Activated CD4-positive, alpha-beta T cell treated with anti-CD3 and anti-CD28 coated beads, Interleukin-2, amount 50 U/mL, for 16 hours (primary cell): ENCODE data around the gene JAKMIP2.
"Not testable (repeated sequence)": the region's sequence is repeated elsewhere in the genome, so short reads cannot be mapped to it uniquely, and the experiment has no call there.

ENCODE experiments used
- DNase-seq: peaks from one replicate; pipeline ENCODE4 v3.0.0-alpha.2; 2020

The JAKMIP2 gene

DNA sequence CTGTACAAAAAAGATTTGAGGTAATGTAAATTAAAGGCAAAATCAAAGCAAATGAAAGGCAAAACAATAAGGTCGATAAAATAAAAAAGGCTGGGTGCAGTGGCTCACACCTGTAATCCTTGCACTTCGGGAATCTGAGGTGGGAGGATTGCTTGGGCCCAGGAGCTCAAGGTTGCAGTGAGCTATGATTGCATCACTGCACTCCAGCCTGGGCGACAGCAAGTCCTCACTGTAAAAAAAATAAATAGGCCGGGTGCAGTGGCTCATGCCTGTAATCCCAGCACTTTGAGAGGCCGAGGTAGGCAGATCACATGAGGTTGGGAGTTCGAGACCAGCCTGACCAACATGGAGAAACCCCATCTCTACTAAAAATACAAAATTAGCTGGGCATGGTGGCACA lies 200.3 kb downstream of the JAKMIP2 start:
- not testable (repeated sequence) for DNase-seq

DNA sequence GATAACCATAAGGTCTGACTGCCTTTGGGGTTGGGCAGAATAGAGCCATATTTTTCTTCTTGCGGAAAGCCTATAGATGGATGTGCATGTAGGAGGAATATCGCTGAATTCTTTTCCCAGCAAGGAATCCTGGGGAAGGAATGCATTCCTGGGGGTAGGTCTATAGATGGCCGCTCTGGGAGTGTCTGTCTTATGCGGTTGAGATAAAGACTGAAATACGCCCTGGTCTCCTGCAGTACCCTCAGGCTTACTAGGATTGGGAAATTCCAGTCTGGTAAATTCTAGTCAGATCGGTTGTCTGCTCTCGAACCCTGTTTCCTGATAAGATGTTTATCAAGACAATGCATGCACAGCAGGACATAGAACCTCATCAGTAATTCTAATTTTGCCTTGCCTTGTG lies 202.1 kb downstream of the JAKMIP2 start:
- DNase-seq: not testable (repeated sequence)

DNA sequence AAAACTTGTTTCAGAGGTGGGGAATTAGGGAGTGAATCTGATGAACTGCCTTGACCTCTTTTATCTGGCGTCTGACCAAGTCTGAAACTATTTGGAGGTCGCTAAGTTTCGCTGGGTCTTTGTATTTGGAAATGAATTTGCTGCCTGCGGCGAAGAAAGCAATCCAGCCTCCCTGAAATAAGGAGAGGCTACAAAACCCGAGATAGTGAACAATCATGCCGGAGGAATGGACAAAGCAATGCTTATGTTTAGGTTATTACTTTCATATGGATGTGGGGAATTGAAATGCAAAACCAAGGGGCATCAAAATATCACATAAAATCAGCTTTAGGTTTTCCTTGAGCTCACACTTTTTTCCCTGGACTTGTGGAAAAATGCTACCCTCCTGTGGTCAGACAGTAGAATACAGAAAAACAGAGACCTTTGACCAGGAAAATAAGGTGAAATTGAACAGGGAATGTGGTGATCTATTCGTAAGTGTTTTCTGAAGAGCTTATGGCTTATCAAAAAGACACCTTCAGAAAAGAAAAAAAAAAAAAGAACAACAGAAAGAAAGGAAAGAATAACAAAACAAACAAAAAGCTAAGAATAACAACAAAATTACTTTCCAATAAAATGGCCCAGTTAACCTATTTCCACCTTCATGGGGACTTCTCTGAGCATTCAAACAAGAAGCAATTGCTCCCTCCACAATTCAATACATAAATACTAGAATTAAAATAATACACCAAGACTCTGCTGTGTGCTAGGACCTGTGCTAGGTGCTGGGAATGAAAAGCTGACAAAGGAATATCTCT lies 204.1 kb downstream of the JAKMIP2 start:
- DNase-seq: no peak

DNA sequence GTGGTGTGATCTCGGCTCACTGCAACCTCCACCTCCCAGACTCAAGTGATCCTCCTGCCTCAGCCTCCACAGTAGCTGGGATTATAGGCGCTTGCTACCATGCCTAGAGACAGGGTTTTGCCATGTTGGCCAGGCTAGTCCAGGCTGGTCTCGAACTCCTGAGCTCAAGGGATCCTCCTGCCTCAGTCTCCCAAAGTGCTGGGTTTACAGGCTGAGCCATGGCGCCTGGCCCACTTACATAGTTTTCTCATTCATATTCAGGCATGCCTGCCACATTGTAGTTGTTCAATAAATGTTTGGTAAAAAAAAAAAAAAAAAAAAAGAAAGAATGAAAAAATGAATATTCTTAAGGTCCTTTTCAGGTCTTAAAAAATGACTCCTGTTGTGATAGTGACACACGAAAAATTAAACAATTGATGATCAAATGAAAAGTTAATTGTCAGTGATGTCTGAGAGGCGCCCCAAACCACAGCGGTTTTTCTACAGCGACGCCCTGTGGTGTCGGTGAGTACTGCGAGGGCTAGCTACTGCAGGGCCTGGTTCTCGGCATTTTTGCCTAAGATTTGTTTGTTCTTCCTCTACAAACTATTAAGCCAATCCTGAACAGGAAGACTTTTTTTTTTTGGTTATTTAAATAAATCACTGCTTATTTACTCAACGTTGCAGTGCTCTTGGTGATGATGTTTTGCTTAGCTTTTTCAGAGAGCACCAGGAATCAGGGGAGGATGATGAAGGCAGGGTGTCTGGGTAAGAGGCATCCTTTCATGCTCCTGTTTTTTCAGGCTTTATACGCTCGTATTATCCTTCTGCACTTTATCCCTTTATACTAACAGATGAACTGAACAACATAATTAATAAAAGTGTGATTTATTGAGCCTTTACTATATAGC lies 205.6 kb downstream of the JAKMIP2 start:
- peak; percentile 31 for DNase-seq

DNA sequence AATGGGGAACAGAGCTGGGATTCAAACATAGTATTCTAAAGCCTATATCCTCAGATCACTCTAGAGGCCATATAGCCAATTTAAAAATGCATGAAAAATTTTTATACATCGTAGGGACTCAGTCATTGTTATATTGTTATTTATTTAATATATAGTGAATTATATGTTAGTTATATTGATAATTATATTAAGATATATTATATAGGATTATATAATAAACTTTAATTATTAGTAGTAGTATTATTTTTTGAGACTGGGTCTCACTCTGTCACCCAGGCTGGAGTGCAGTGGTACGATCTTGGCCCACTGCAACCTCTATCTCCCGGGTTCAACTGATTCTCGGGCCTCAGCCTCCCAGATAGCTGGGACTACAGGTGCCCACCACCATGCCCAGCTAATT lies 206.9 kb downstream of the JAKMIP2 start:
- DNase-seq: no peak

DNA sequence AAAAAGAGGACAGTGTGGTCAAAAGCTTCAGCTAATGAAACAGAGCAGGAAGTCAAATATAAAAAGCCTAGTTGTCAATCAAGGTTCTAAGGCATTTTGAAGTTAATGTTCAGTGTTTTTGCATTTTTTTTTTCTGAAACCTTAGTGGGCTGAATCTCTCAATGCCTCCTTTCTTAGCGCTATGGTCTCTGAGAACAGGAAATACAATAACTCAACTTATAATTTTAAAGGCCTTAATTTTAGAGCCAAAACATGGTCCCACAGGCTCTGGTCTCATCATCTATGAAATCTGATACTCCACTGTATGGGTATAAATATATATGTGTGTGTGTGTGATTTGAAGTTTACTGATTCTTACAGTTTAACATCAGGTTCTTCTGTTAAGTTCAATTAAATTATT lies 209.3 kb downstream of the JAKMIP2 start:
- no peak for DNase-seq

DNA sequence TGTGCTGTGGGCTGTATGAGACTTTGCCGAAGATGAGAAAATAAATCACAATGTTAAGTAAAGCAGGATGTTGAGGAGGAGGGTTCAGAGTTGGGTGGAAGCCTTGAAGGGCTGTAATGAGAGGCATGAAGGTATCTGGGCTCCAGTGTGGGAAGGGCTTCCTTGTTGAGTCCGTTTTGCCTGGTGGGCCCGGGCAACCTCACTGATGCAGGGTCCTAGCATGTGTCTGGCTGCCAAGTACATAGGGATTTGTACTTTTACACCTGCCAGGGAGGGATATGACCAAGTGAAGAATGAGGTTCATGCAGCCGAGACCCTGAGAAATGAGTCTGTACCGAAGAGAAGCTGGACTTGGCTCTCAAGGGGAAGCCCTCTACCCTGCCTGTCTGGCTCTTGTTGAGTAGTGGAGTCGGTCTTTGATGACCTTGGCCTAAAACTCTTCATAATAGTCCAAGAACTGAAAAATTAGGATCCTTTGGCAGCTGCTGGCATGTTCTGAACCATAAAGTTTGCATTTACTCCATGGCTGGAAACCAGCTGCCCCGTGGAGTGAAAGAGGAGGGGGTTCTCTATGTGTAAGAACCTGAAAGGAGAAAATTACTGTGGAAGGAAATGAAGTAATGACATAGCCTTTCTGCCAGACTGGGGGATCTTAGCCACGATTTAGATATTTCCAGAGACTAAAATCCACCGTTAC lies 213.7 kb downstream of the JAKMIP2 start:
- no peak for DNase-seq

DNA sequence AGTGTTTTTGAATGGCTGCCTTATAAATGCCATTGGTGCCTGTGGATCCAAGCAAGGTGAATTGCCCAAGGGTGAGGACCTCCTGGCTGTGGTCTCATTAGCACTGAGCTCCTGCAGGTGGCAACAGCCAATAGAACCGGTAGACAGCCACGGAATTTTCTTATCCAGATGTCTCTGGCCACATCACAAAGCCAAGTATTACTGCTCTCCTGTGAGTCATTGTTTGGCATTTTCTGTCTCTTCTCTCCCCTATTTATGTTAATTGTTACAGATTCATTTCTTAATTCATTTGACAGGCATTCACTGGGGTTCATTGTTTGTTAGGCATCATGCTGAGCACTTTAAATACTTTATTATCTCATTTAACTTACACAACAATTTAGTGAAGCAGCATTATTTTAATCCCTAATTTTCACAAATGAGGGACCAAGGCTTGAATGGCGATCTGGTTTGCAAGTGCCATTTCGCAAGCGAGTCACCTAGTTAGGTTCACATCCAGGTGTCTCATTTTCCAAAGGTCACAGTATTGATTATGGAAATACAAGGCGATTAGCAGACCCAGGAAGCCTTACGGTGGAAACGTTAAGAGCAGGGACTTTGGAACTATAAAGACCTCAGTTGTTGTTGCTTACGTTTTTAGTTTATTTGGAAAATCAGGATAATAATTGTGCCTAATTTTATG lies 214.5 kb downstream of the JAKMIP2 start:
- DNase-seq: no peak

DNA sequence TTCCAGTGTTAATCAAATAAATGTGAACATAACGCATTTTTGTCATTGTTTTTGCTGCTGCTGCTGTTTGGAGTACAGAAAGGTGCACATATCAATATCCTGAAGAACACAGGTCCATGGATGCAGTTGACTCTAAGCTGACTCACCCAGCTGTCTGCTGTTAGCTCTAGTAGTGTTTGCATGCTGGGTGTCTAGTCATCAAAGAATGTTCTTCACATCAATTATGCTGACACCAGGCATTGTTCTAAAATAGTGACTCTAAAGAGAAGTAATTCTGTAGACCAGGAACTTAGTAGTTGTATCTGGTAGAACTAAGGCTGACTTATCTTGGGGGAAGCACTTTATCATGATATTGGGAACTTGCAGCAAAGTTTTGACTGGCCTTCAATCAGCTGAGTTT lies 217.0 kb downstream of the JAKMIP2 start:
- DNase-seq: no peak

DNA sequence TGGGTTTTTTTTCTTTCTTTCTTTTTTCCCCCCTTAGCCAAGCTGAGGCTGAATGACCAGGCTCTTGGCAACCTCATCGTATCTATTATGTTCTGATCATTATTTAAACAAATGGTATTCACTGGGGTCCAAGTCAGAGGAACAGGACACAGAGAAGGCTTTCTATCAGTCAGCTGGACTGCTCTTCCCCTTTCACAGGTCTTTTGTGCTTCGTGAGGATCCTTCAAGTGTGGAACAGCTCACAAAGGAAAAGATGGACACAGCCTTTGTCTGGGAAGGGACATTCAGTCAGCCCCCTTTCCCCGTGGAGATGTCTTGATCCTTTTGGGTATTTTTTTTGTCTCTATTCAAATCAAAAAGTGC lies 218.4 kb downstream of the JAKMIP2 start:
- DNase-seq: no peak

DNA sequence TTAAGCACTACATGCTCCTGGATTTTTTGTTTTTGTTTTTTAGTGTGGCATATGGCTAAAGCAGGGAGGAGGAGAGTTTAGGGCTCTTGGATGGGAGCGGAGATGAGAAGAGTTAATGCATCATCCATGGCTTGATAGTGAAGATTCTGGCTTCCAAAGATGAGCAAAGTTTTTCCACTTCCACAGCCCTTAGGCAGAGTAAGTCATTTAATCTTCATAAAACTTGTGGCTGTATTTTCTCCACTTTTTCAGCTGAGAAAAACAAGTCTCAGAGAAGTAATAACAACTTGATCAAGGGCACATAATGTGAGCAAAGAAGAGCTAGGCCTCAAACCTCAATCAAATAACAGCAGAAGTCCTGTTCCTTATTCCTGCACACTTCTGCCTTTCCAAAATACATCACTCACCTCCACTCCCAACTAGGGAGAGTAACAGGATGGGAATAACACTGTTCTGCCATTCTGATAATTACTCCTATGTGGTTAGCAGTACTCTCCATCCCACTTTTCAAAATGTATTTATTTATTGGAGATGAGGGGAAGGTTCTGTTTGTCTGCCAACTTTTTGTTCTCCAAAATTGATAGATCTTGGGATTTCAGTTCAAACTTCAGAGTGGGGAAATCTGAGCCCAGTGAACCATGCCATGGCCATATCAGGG lies 218.9 kb downstream of the JAKMIP2 start:
- no peak for DNase-seq

DNA sequence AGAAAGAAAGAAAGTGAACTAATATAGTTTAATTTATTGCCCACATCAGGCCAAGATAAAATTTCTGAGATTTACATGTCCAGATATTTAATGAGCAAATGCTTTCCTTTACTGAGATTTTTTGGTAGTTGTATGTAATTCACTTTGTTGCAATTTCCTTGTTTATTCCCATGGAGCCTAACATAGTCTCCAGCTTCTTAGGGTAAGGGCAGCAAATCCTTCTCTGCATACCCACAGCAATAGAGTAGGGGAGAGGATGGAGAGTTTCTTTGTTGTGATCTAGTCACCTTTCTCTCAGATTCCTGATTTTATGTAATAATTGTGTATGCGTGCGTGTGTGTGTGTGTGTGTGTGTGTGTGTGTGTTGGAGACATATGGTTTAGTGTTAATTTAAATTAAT lies 221.1 kb downstream of the JAKMIP2 start:
- DNase-seq: no peak

DNA sequence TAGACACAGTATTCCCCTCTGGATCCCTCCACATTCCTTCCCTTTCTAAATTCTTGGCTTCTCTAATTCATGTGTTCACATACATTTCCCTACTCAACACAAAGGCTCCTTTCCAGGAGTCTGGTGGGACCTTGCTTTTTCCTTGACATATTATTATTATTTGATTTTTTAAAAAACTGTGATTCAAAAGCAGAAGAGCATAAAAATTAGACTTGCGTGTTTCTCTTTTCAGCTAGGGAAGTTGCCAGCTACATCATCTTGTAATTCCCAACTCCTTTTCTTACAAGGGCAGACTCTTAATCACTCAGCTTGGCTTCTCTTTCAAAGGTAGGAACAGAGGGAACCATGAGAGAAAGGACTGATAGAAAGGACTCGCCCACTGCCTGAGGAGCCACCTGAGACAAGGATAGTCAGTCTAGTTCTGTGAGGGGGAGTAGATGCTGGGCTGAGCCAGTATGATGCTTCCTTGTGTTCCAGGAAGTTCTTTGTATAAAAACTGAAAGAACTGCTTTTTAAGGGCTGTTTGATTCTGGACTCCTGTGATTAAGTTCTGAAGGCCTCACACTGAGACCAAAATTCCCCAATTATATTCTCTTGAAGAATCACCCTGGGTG lies 221.7 kb downstream of the JAKMIP2 start:
- no peak for DNase-seq

DNA sequence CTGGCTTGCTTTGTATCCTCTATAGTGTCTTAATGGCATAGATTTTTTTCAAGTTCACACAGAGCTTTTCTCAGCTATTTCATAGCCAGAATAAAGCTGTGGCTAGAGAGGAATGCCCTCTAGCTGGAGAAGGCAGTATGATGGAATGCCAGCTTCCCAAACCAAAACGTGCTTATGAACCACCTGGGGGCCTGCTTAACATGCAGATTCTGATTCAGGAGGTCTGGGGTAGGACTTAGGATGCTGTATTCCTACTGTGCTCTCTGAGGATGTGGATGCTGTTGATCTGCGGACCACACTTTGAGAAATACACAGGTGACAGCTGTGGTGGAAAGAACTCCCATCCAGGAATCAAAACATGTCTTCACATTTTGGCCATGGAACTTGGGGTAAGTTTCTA lies 222.8 kb downstream of the JAKMIP2 start:
- no peak for DNase-seq

DNA sequence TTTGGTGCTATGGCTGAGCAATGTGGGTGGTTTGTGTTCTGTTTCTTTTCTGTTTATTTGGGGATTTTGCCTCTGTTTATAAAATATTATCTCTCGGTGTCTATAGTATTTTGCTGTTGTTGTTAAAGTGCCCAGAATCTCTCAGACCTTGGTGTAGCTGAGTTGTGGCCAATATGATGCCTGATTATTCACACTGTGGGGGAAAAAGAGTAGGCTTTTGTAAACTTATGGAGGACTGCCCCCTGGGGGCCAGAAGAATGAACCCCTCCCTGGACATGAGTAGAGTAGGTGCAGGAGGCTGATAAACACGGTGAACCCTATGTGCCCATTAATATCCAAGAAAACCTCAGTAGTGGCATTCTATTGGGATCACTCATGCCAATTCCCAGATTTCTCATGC lies 223.7 kb downstream of the JAKMIP2 start:
- peak; percentile 6 for DNase-seq

DNA sequence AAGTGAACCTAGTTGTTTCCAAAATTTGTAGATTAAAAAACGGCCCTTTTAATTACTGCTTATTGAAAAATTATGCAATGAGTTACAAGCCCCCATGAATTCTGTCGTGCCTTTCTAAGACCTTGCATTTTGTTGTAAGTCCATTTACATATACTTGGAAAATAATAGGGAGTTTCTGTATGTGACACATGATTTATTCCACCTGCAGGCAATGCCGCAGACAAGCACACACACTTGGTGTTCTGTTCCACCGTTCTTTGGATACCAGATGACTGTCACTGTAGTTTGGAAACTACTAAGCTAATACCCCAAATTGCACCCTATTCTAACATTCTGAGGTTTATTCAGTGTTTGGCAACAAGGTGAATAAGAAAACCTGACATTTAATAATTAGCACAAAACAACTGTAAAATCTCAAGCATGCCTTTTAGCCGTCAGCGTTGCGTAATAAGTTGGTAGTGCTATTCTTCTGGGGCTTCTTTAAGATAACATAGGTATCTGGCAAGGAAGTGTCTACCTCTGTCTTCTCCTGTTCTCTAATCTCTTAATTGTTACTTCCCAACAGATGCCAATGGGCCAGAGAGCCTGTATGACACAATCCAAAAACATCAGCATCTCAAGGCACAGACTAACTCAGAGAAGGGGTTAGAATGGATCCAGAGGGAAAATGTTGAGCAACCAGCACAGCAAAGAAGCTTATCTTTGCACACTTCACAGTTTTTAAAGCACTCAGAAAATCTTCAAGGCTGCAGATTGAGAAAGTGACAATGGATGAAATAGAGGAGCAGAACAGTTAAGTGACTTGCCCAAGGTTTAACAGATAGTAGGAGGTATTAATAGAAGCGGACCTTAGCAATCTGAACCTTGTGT lies 224.4 kb downstream of the JAKMIP2 start:
- DNase-seq: no peak

DNA sequence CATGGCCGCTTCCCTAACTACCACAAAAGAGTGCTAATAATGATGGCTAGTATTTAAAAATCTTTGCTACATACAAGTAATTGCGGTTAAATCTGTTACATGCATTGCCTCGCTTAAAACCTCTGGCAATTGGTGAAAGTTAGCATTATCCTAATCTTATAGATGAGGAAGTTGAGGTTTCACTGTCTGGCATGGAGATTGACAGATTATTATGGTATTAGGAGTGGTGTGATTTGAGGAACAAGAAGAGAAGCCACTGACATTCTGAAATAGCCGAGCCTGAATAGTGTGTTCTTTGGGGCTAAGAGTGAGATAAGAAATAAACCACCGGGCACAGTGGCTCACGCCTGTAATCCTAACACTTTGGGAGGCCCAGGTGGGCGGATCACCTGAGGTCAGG lies 227.4 kb downstream of the JAKMIP2 start:
- DNase-seq: no peak

DNA sequence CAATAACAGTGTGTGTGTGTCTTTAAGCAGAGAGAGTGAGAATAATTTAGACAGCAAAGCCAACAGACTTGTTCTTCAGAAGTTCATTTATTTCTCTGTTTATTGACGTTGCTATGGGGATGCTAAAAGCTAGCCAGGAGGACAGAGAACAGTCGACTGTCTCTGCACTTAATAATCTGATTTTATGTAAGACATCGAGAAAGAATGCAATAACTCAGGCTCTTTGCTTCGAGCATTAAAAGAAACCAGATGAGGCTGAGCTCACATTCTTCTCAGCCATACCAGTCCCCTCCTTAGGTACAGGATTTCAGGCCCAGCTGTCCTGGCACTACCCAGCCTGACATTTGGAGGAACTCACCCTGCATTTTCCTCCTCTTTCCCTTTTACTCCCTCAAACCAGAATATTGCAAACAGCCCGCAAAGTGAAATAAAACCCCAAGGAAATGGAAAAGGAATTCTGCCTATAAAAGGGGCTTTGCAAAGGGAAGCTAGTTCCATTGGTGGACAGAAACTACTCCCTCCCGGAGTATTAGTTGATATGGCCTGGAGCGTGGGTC lies 228.2 kb downstream of the JAKMIP2 start:
- DNase-seq: no peak

DNA sequence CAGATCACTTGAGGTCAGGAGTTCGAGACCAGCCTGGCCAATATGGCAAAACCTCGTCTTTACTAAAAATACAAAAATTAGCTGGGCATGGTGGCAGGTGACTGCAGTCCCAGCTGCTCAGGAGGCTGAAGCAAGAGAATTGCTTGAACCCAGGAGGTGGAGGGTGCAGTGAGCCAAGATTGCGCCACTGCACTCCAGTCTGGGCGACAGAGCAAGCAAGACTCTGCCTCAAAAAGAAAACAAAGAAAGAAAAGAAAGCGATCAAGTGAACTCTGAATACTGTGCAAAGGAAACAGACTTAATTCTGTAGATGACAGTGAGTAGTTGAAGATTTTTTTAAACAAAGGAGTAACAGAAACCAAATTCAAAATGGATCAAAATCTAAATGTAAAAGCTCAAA lies 228.7 kb downstream of the JAKMIP2 start:
- DNase-seq: not testable (repeated sequence)

DNA sequence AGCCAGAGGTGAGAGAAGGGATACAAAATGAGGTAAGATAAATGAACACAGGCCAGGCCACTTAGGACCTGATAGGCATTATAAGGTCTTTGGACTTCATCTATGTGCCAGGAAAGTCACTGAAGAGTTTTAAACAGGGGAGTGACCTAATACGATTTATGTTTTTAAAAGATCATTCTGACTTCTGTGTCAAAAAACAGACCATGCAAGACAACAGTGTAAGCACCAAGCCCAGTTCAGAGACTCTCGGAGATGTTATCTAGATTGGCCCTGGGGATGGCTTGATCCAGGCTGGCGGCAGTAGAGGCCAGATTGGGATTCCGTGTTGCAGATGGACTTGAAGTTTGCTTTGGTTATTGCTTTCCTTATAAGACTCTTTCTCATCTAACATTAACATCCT lies 229.6 kb downstream of the JAKMIP2 start:
- no peak for DNase-seq

DNA sequence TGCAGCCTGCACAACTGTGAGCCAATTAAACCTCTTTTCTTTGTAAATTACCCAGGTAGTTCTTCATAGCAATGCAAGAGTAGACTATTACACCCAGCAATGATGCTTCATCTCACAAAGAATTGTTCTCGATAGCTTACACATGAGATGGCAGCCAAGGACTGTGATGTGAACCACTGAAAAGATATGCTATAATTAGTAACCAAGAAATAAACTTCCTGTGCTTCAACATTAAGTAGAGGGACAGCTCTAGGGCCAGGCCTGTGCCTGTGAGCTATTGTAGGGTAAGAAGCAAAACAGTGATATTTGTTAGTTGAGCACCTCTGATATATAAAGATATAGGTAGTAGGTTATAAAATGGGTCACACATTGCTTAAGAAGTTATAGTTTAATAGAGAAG lies 230.9 kb downstream of the JAKMIP2 start:
- DNase-seq: no peak
